PC-9 (cell line): ENCODE measurements around the gene OR6A2. TPM values are rescaled to one million over a fixed set of nuclear protein-coding genes. Genes with fewer than 3 reads are reported as not detected.

Experiments
- BruUV-seq: library from RNA; stranded (reverse); fragments of 400-500 nt; replicated peaks from 2 replicates; lab custom pipeline; 2021; lab: Mats Ljungman, UMichigan
- CTCF ChIA-PET: fragments of 300-600 bp; sonication (Branson Sonifier 250); formaldehyde crosslinking; loops from one replicate; lab custom pipeline; 2022; ENCODE audit warnings: antibody characterized with exemption; lab: Charles Lee
- POLR2A ChIA-PET: fragments of 300-600 bp; sonication (Branson Sonifier 250); formaldehyde crosslinking; loops from one replicate; lab custom pipeline; 2022; ENCODE audit warnings: antibody characterized with exemption; ENCODE audit not compliant: unreplicated experiment; lab: Charles Lee
- DNase-seq, 2 experiments: peaks; one replicate each; pipeline versions ENCODE4 v3.0.0 to v3.0.0-alpha.2; 2015 to 2022; ENCODE audit warnings: mixed read lengths in 1 of 2
- H2AFZ ChIP-seq: fragments of 200-600 bp; sonication (generic); 2 replicates; pipeline ENCODE4 v1.8.1; 2017; ENCODE audit warnings: antibody characterized with exemption
- H3F3A ChIP-seq: fragments of 200-600 bp; sonication (generic); 2 replicates; pipeline ENCODE4 v1.8.1; 2017; ENCODE audit warnings: antibody characterized with exemption, mild to moderate bottlenecking, low read depth; ENCODE audit not compliant: insufficient read depth
- H3K27ac ChIP-seq: fragments of 200-600 bp; sonication (generic); 2 replicates; pipeline ENCODE4 v1.6.1; 2016; ENCODE audit warnings: mixed run types
- H3K27me3 ChIP-seq: fragments of 200-600 bp; sonication (generic); 2 replicates; pipeline ENCODE4 v1.6.1; 2016; ENCODE audit warnings: low read depth, mixed run types; ENCODE audit not compliant: insufficient read depth
- H3K36me3 ChIP-seq: fragments of 200-600 bp; sonication (generic); 2 replicates; pipeline ENCODE4 v1.6.1; 2016; ENCODE audit warnings: low read depth, mixed run types
- H3K4me1 ChIP-seq: fragments of 200-600 bp; sonication (generic); replicated peaks from 2 replicates; pipeline ENCODE4 v1.6.1; 2016; ENCODE audit warnings: mixed run types; ENCODE audit not compliant: insufficient read depth
- H3K4me2 ChIP-seq: fragments of 200-600 bp; sonication (generic); 2 replicates; pipeline ENCODE4 v1.6.1; 2017; ENCODE audit warnings: mixed run types
- H3K4me3 ChIP-seq: fragments of 200-600 bp; sonication (generic); 2 replicates; pipeline ENCODE4 v1.6.1; 2016; ENCODE audit warnings: mixed run types
- H3K79me2 ChIP-seq: fragments of 200-600 bp; sonication (generic); 2 replicates; pipeline ENCODE4 v1.6.1; 2017; ENCODE audit warnings: low read depth, mixed run types
- H3K9me2 ChIP-seq: fragments of 200-600 bp; sonication (generic); 2 replicates; pipeline ENCODE4 v1.8.1; 2017; ENCODE audit warnings: mild to moderate bottlenecking; ENCODE audit not compliant: insufficient read depth
- H3K9me3 ChIP-seq: fragments of 200-600 bp; sonication (generic); 2 replicates; pipeline ENCODE4 v1.8.1; 2016; ENCODE audit warnings: low read depth; ENCODE audit not compliant: insufficient read depth
- H4K20me1 ChIP-seq: fragments of 200-600 bp; sonication (generic); 2 replicates; pipeline ENCODE4 v1.8.1; 2017; ENCODE audit not compliant: insufficient read depth
- CTCF ChIP-seq: fragments of 200-600 bp; sonication (generic); conservative IDR thresholded peaks from 2 replicates; pipeline ENCODE4 v1.6.1; 2017; ENCODE audit warnings: mixed run types, antibody characterized with exemption, mild to moderate bottlenecking, moderate library complexity
- EZH2 ChIP-seq: fragments of 200-600 bp; sonication (generic); IDR thresholded peaks from 2 replicates; pipeline ENCODE4 v1.8.0; 2017; ENCODE audit warnings: antibody characterized with exemption, low read depth
- intact Hi-C: fragments of 100-400 bp; cut with micrococcal nuclease; formaldehyde crosslinking; loops from one replicate; pipeline ENCODE4 v1.10.0; 2022; ENCODE audit not compliant: unreplicated experiment
- total RNA-seq: library from RNA; stranded (reverse); gene quantifications from 2 replicates; pipeline ENCODE4 v1.2.3, GENCODE V29; 2021

The OR6A2 gene
- total RNA-seq, 1 experiment from 2014 or later: 0.48 TPM

DNA sequence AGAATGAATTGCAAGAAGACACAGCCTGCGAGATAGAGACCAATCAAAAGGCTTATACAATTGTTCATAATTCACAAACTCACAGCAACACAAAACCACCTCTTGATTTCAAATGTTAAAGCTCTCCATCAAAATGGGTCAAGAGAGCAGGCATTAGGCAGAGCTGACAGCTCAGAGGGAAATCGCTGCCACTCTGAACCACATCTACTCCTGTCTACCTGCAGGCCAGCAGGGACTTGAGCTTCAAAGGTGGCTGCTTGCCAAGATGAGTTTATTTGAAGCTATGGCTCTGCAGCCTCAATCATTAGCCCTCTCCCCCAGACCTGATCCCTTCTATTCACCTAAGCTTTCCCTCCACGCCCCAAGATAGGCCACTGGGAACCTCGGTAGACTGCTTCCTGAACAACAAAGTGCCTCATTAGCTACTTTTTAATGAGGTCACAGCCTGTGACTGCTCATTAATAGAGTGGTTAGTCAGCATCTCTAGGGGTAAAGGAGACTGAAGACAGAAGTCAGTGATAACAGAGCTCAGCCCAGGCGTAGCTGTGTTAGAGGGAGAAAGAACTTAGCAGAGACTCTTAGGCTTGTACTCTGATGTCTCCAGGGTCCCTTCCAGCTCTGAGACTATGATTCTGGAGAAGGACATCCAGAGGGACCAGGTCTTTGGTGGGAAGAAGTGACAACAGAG is 24.8 kb upstream of the OR6A2 start:
- Histone ChIP-seq H2AFZ (no peak overlapping the region), H3K36me3 (no peaks in the 10 kb centered on the region), H3K79me2 (no peaks in the 10 kb centered on the region), H3F3A (no peaks in the 10 kb centered on the region), H3K9me3 (no peaks in the 10 kb centered on the region), H3K27ac (no peak overlapping the region), H3K4me2 (no peak overlapping the region), H3K27me3 (no peaks in the 10 kb centered on the region), H3K4me3 (no peak overlapping the region), H3K9me2 (no peaks in the 10 kb centered on the region), H3K4me1 (no peaks in the 10 kb centered on the region), H4K20me1 (no peaks in the 10 kb centered on the region)
- no TSS peak for BruUV-seq
- intact Hi-C loops: no loop called here
- DNase-seq: no peak
- CTCF ChIA-PET: no interaction called here
- no peak for TF ChIP-seq CTCF
- TF ChIP-seq EZH2: no peak
- POLR2A ChIA-PET: no interaction called here

GRCh38 chr11:6818967-6819366 is 19.5 kb upstream of the OR6A2 start:
- no peak for DNase-seq
- no peaks in the 10 kb centered on the region for H3K79me2 ChIP-seq
- no peaks in the 10 kb centered on the region for H3K9me3 ChIP-seq
- H3F3A ChIP-seq: no peaks in the 10 kb centered on the region
- no peak overlapping the region for H3K4me3 ChIP-seq
- no peaks in the 10 kb centered on the region for H3K9me2 ChIP-seq
- BruUV-seq: no TSS peak
- ChIA-PET CTCF (no interaction called here), POLR2A (no interaction called here)
- H3K4me1 ChIP-seq: no peaks in the 10 kb centered on the region
- H3K27me3 ChIP-seq: no peaks in the 10 kb centered on the region
- no peak overlapping the region for H3K4me2 ChIP-seq
- no peak overlapping the region for H2AFZ ChIP-seq
- H3K36me3 ChIP-seq: no peaks in the 10 kb centered on the region
- H4K20me1 ChIP-seq: no peaks in the 10 kb centered on the region
- H3K27ac ChIP-seq: no peak overlapping the region
- intact Hi-C loops: no loop called here
- no peak for TF ChIP-seq EZH2
- no peak for TF ChIP-seq CTCF

- H3K27ac ChIP-seq: no peak overlapping the region
- no peaks in the 10 kb centered on the region for H3K79me2 ChIP-seq
- intact Hi-C loops: no loop called here
- ChIA-PET POLR2A (no interaction called here), CTCF (no interaction called here)
- no peak overlapping the region for H3K4me2 ChIP-seq
- H4K20me1 ChIP-seq: no peaks in the 10 kb centered on the region
- H3K4me3 ChIP-seq: no peak overlapping the region
- H3K4me1 ChIP-seq: no peaks in the 10 kb centered on the region
- peak in 1 of 2 experiments; percentile 4 for DNase-seq
- no peaks in the 10 kb centered on the region for H3K36me3 ChIP-seq
- no peak for TF ChIP-seq EZH2
- no peak for TF ChIP-seq CTCF
- no peak overlapping the region for H2AFZ ChIP-seq
- no TSS peak for BruUV-seq
- H3K9me2 ChIP-seq: no peaks in the 10 kb centered on the region
- no peaks in the 10 kb centered on the region for H3K9me3 ChIP-seq
- no peaks in the 10 kb centered on the region for H3K27me3 ChIP-seq
- no peaks in the 10 kb centered on the region for H3F3A ChIP-seq
Observed at GRCh38 chr11:6817694-6818093, 18.2 kb upstream of the OR6A2 start.
